ENCODE measurements around the gene PARK7. TPM values are rescaled to one million over a fixed set of nuclear protein-coding genes. Genes with fewer than 3 reads are reported as not detected.

The PARK7 gene
- total RNA-seq, 5 donors from 2014 or later (not counting 1 experiment from before 2014, with no cell fraction given): 103 to 125 (median 116) TPM

DNA sequence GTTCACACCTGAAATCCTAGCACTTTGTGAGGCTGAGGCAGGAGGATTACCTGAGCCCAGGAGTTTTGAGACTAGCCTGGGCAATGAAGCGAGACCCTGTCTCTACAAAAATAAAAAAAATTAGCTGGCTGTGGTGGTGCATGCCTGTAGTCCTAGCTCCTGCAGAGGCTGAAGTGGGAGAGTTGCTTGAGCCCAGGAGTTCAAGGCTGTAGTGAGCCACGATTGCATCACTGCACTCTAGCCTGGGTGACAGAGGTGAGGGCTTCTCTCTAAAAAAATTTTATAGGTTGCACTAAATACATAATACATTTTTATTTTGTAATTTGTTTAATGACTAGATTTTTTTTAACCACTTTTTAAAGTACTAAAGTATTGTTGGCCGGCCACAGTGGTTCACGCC lies 6.1 kb downstream of the PARK7 start:
- no peaks in the 10 kb centered on the region for H3K9me3 ChIP-seq
- peaks cover 13 to 77% of the 10 kb centered on the region in 2 donors for H3K36me3 ChIP-seq (ENCODE audit: control insufficient read depth in 2 of 2, extremely low read depth in 1 of 2, insufficient read depth in 1 of 2, low read length in 1 of 2)
- DNase-seq (no peak), ATAC-seq (replicated peaks in 1 of 4) (no peak)
- H3K27ac ChIP-seq (ENCODE audit: low read length): no peak overlapping the region
- no peaks in the 10 kb centered on the region for H3K27me3 ChIP-seq (replicated peaks in 1 of 2; ENCODE audit: control insufficient read depth in 2 of 2, extremely low read depth in 1 of 2, insufficient read depth in 2 of 2, low read length in 1 of 2)
- H3K4me3 Mint-ChIP-seq: no peak overlapping the region
- WGBS (ENCODE audit: insufficient coverage): 83% methylated on average over 1 of the region's 4 CpGs
- CTCF ChIA-PET: no interaction called here
- peaks cover 0 to 31% of the 10 kb centered on the region in 2 experiments for H3K4me1 ChIP-seq (ENCODE audit: control insufficient read depth in 1 of 2, extremely low read depth in 1 of 2, insufficient read depth in 2 of 2, low read length in 2 of 2)
- H3K27ac Mint-ChIP-seq: no peak overlapping the region
- H3K9me3 Mint-ChIP-seq: no peaks in the 10 kb centered on the region
- no peak overlapping the region for H3K4me3 ChIP-seq (ENCODE audit: control insufficient read depth in 1 of 2, extremely low read depth in 1 of 2, low read length in 1 of 2)
- H3K27me3 Mint-ChIP-seq: no peaks in the 10 kb centered on the region
- POLR2A ChIA-PET: interaction anchor here (0.5 to 0.7 kb wide), 3 partner anchors 38 to 543 kb away, joined by 3 to 4 read pairs (median 3); no protein-coding TSS in a partner anchor
- H3K4me1 Mint-ChIP-seq: peaks cover 40 to 54% (median 53%) of the 10 kb centered on the region in 3 donors
- peaks cover 62% of the 10 kb centered on the region for H3K36me3 Mint-ChIP-seq

DNA sequence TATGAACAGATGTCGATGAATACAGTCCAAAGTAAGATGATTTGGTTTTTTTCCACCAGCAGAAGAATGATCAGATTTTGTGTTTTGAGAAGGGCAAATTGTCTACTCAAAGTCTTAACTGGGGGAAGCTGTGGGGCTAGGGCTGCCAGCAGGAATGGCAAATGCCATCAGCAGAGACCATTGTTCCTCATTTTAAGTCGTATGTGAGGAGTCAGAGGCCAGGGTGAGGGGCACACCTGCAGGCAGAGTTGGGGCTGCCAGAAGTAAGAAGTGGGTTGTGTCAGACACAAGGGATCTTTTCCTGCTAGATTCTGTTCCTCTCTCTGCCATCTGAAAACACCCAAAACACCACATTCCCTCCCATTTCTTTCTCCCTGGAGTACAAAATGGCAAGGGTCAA lies 8.7 kb downstream of the PARK7 start:
- H3K9me3 Mint-ChIP-seq: no peaks in the 10 kb centered on the region
- Histone ChIP-seq H3K4me1 (ENCODE audit: control insufficient read depth in 1 of 2, extremely low read depth in 1 of 2, insufficient read depth in 2 of 2, low read length in 2 of 2) (peaks cover 0 to 11% of the 10 kb centered on the region in 2 experiments), H3K4me3 (ENCODE audit: control insufficient read depth in 1 of 2, extremely low read depth in 1 of 2, low read length in 1 of 2) (no peak overlapping the region), H3K27ac (ENCODE audit: low read length) (no peak overlapping the region), H3K36me3 (ENCODE audit: control insufficient read depth in 2 of 2, extremely low read depth in 1 of 2, insufficient read depth in 1 of 2, low read length in 1 of 2) (peaks cover 21 to 73% of the 10 kb centered on the region in 2 donors), H3K27me3 (replicated peaks in 1 of 2; ENCODE audit: control insufficient read depth in 2 of 2, extremely low read depth in 1 of 2, insufficient read depth in 2 of 2, low read length in 1 of 2) (no peaks in the 10 kb centered on the region), H3K9me3 (no peaks in the 10 kb centered on the region)
- ChIA-PET POLR2A (interaction anchor here in 1 of 2 donors (0.5 to 0.7 kb wide), 2 partner anchors 11 to 566 kb away, joined by 3 to 6 read pairs; no protein-coding TSS in a partner anchor), CTCF (no interaction called here)
- H3K27me3 Mint-ChIP-seq: no peaks in the 10 kb centered on the region
- ATAC-seq (replicated peaks in 1 of 4) (no peak), DNase-seq (no peak)
- H3K4me1 Mint-ChIP-seq: peaks cover 20 to 32% (median 30%) of the 10 kb centered on the region in 3 donors
- peaks cover 49% of the 10 kb centered on the region for H3K36me3 Mint-ChIP-seq
- H3K4me3 Mint-ChIP-seq: no peak overlapping the region
- 86% methylated on average over 2 of the region's 2 CpGs for WGBS (ENCODE audit: insufficient coverage)
- no peak overlapping the region for H3K27ac Mint-ChIP-seq

DNA sequence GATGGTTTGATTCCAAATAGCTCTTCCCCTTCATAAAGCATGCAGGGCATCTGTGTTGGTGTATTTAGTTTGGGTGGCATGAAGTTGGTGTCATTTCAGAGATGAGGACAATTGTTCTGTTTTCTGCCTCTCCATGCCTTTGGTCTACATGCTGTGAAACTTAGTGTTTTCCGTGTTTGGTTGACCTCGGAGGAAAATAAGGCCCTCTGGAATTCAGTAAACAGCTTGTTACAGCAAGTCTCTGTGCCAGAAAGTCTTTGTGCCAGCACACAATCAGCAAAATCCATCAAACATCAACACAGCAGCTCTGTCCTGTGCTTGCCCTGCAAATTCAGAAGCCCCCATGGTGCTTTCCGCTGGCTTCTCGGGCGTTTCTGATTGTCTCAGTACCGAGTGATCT lies 9.5 kb downstream of the PARK7 start:
- DNase-seq (no peak), ATAC-seq (replicated peaks in 1 of 4) (no peak)
- Histone ChIP-seq H3K9me3 (no peaks in the 10 kb centered on the region), H3K27ac (ENCODE audit: low read length) (no peak overlapping the region), H3K4me1 (ENCODE audit: control insufficient read depth in 1 of 2, extremely low read depth in 1 of 2, insufficient read depth in 2 of 2, low read length in 2 of 2) (peaks cover 0 to 6% of the 10 kb centered on the region in 2 experiments), H3K36me3 (ENCODE audit: control insufficient read depth in 2 of 2, extremely low read depth in 1 of 2, insufficient read depth in 1 of 2, low read length in 1 of 2) (peaks cover 21 to 68% of the 10 kb centered on the region in 2 donors), H3K27me3 (replicated peaks in 1 of 2; ENCODE audit: control insufficient read depth in 2 of 2, extremely low read depth in 1 of 2, insufficient read depth in 2 of 2, low read length in 1 of 2) (no peaks in the 10 kb centered on the region), H3K4me3 (ENCODE audit: control insufficient read depth in 1 of 2, extremely low read depth in 1 of 2, low read length in 1 of 2) (no peak overlapping the region)
- Mint-ChIP-seq H3K36me3 (peaks cover 46% of the 10 kb centered on the region), H3K27me3 (no peaks in the 10 kb centered on the region), H3K4me3 (no peak overlapping the region), H3K27ac (no peak overlapping the region), H3K9me3 (no peaks in the 10 kb centered on the region), H3K4me1 (peaks cover 19 to 26% (median 23%) of the 10 kb centered on the region in 3 donors)
- POLR2A ChIA-PET: no interaction called here
- WGBS (ENCODE audit: insufficient coverage): 94% methylated on average over 6 of the region's 6 CpGs
- CTCF ChIA-PET: no interaction called here

DNA sequence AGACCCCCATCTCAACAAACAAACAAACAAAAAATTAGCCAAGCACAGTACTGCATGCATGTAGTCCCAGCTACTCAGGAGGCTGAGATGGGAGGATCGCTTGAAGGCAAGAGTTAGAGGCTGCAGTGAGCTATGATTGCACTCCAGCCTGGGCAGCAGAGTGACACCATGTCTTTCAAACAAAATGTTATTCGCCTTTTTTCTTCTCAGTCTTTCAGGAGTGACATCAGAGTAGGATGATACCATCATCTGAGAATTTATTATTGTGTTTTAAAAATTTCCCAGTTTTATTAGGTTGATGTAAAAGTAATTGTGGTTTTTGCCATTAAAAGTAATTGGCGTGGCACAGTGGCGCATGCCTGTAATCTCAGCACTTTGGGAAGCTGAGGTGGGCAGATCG lies 10.8 kb downstream of the PARK7 start:
- POLR2A ChIA-PET: no interaction called here
- CTCF ChIA-PET: interaction anchor here in 1 of 2 donors (0.6 to 1.0 kb wide), 2 partner anchors 379 to 1485 kb away, joined by 3 read pairs; no protein-coding TSS in a partner anchor
- Mint-ChIP-seq H3K27ac (no peak overlapping the region), H3K9me3 (no peaks in the 10 kb centered on the region), H3K27me3 (no peaks in the 10 kb centered on the region), H3K4me3 (no peak overlapping the region), H3K4me1 (peaks cover 12 to 15% (median 12%) of the 10 kb centered on the region in 3 donors), H3K36me3 (peaks cover 39% of the 10 kb centered on the region)
- Histone ChIP-seq H3K27ac (ENCODE audit: low read length) (no peak overlapping the region), H3K4me1 (ENCODE audit: control insufficient read depth in 1 of 2, extremely low read depth in 1 of 2, insufficient read depth in 2 of 2, low read length in 2 of 2) (no peaks in the 10 kb centered on the region), H3K9me3 (no peaks in the 10 kb centered on the region), H3K36me3 (ENCODE audit: control insufficient read depth in 2 of 2, extremely low read depth in 1 of 2, insufficient read depth in 1 of 2, low read length in 1 of 2) (peaks cover 21 to 70% of the 10 kb centered on the region in 2 donors), H3K4me3 (ENCODE audit: control insufficient read depth in 1 of 2, extremely low read depth in 1 of 2, low read length in 1 of 2) (no peak overlapping the region), H3K27me3 (replicated peaks in 1 of 2; ENCODE audit: control insufficient read depth in 2 of 2, extremely low read depth in 1 of 2, insufficient read depth in 2 of 2, low read length in 1 of 2) (no peaks in the 10 kb centered on the region)
- 100% methylated on average over 3 of the region's 5 CpGs for WGBS (ENCODE audit: insufficient coverage)
- no peak for DNase-seq
- no peak for ATAC-seq (replicated peaks in 1 of 4)

DNA sequence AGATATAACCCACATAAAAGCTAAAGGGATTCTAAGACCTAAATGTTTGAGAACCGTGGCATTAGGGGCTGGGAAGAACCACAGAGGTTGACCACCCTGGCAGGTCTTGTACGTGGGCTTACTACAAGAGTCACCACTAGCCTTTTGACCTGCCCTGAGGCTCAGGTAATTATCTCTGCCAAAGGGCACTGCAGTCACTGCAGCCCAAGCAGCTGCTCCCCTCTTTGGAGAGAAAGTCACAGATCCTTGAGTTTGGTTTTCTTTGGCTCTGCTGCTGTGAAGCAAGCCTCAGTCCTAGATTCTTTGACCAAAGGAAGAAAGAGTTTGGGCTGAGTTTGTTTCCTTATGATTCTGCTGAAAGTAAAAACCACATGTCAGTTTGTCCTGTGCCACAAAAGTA lies 11.6 kb downstream of the PARK7 start:
- H3K9me3 Mint-ChIP-seq: no peaks in the 10 kb centered on the region
- WGBS (ENCODE audit: insufficient coverage): 100% methylated on average over 1 of the region's 2 CpGs
- H3K4me3 Mint-ChIP-seq: no peak overlapping the region
- POLR2A ChIA-PET: no interaction called here
- CTCF ChIA-PET: interaction anchor here (0.5 to 1.0 kb wide), 3 partner anchors 41 to 378 kb away, joined by 3 to 4 read pairs (median 3); no protein-coding TSS in a partner anchor
- H3K4me1 Mint-ChIP-seq: peaks cover 8 to 11% (median 8%) of the 10 kb centered on the region in 3 donors
- no peaks in the 10 kb centered on the region for H3K27me3 ChIP-seq (replicated peaks in 1 of 2; ENCODE audit: control insufficient read depth in 2 of 2, extremely low read depth in 1 of 2, insufficient read depth in 2 of 2, low read length in 1 of 2)
- ATAC-seq (replicated peaks in 1 of 4) (no peak), DNase-seq (no peak)
- peaks cover 42% of the 10 kb centered on the region for H3K36me3 Mint-ChIP-seq
- H3K27me3 Mint-ChIP-seq: no peaks in the 10 kb centered on the region
- no peak overlapping the region for H3K27ac ChIP-seq (ENCODE audit: low read length)
- no peak overlapping the region for H3K27ac Mint-ChIP-seq
- no peaks in the 10 kb centered on the region for H3K9me3 ChIP-seq
- no peak overlapping the region for H3K4me3 ChIP-seq (ENCODE audit: control insufficient read depth in 1 of 2, extremely low read depth in 1 of 2, low read length in 1 of 2)
- H3K36me3 ChIP-seq (ENCODE audit: control insufficient read depth in 2 of 2, extremely low read depth in 1 of 2, insufficient read depth in 1 of 2, low read length in 1 of 2): peaks cover 21 to 70% of the 10 kb centered on the region in 2 donors
- no peaks in the 10 kb centered on the region for H3K4me1 ChIP-seq (ENCODE audit: control insufficient read depth in 1 of 2, extremely low read depth in 1 of 2, insufficient read depth in 2 of 2, low read length in 2 of 2)

DNA sequence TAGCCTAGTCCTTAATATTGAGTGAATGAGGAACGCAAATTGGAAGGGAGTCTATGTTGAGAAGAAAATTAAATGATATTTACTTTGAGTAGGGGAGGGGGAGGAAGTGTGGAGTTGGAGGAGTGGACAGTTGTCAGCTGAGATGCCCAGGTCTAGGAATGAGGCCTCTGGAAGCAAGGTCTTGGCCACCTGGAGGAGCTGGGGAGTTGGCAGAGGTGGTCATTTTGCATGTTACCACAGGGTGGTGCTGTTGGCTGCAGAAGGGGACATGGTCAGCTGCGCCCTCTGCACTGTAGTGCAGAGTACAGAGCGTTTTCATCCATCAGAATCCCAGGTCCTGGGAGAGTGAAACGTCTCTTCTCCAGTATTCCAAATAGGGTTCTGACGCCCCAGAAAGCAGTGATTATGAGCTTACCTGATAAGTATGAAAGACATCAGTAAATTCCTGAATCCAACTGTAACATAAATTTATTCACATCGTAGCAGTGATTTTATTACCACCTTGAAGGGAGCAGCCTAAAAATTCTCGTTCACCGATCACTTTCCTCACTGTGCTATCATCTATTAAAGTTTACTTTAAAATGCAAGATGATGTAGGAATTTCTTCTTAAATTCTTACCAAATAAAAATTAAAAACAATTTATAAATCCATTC lies 13.8 kb downstream of the PARK7 start:
- H3K4me3 ChIP-seq (ENCODE audit: control insufficient read depth in 1 of 2, extremely low read depth in 1 of 2, low read length in 1 of 2): no peak overlapping the region
- H3K27me3 ChIP-seq (replicated peaks in 1 of 2; ENCODE audit: control insufficient read depth in 2 of 2, extremely low read depth in 1 of 2, insufficient read depth in 2 of 2, low read length in 1 of 2): no peaks in the 10 kb centered on the region
- H3K9me3 ChIP-seq: no peaks in the 10 kb centered on the region
- peak overlapping the region; percentile 44 for H3K27ac Mint-ChIP-seq
- H3K36me3 Mint-ChIP-seq: peaks cover 44% of the 10 kb centered on the region
- WGBS (ENCODE audit: insufficient coverage): 100% methylated on average over 1 of the region's 8 CpGs
- peaks cover 17 to 67% of the 10 kb centered on the region in 2 donors for H3K36me3 ChIP-seq (ENCODE audit: control insufficient read depth in 2 of 2, extremely low read depth in 1 of 2, insufficient read depth in 1 of 2, low read length in 1 of 2)
- H3K9me3 Mint-ChIP-seq: no peaks in the 10 kb centered on the region
- no peaks in the 10 kb centered on the region for H3K4me1 ChIP-seq (ENCODE audit: control insufficient read depth in 1 of 2, extremely low read depth in 1 of 2, insufficient read depth in 2 of 2, low read length in 2 of 2)
- ATAC-seq (replicated peaks in 1 of 4) (peak in 3 of 4 experiments; percentile 51 to 57 (median 52)), DNase-seq (peak in 13 of 35 experiments; percentile 4 to 49 (median 10))
- H3K27ac ChIP-seq (ENCODE audit: low read length): no peak overlapping the region
- CTCF ChIA-PET: interaction anchor here (0.6 to 1.5 kb wide), 8 partner anchors 9 to 1679 kb away, joined by 3 to 8 read pairs (median 4); partner anchors contain the start of genes PARK7 (in 1 of the 2) and TNFRSF9 (in 1 of the 2)
- H3K4me3 Mint-ChIP-seq: no peak overlapping the region
- POLR2A ChIA-PET: interaction anchor here in 1 of 2 donors (0.6 to 0.7 kb wide), 3 partner anchors 435 to 1381 kb away, joined by 3 to 6 read pairs (median 3); no protein-coding TSS in a partner anchor
- H3K27me3 Mint-ChIP-seq: no peaks in the 10 kb centered on the region
- peaks cover 3 to 8% (median 5%) of the 10 kb centered on the region in 3 donors for H3K4me1 Mint-ChIP-seq

Measured in T-cell (primary cell).